ENCODE results near the gene SCFD2.

SCFD2 gene

DNA sequence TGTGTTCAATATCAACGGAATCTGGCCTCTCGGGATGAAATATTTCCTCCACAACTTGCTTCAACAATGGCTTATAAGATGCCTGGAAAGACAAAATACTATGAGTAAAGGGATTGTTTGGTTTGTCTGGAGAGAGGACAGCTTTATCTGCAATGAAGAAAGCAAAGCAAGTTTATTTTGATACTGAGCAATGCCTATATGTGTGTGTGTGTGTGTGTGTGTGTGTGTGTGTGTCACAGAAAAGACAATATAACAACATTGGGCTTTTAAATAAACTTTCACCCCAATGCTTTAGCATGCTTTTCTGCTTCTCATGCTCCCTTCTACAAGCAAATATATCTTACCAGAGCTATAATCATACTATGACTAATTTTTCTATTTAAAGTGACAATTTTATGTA, 458.4 kb downstream of the SCFD2 start:
- no peak for DNase-seq

DNA sequence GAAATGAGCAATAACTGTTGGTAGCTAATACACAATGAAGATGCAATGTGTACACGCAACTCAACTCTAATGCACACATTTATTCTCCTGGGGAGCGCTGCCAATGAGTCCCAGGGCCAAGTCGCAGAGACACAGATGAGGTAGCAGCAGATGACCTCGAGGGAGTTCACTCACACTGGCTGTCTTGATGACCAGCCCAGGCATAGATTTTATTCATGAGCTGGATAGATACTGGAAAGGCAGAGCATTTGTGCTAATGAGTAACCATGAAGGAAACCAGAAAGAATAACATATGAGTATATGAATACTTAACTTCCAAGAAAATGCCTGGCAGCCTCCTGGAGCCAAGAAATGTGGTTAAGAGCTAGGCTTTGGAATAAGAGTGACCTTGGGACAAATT, 461.4 kb downstream of the SCFD2 start:
- DNase-seq = no peak

DNA sequence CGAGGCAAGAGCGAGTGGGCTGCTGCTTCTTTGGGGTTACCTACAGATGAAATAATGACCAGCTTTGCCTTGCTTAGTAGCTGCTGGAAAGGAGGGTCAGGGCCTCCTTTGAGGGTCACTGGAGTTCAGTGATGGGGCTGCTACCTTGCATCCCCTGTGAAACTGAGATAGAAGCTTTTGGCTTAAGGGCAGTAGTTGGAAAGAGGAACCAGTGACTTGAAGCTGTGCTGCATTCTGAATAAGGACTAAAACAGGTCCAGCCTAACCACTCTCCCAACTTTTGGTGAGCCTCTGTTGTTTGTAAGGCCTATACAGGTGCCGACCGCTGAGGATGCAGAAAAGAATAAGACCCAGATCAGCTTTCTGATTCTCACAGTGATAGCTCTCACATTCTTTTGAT, 462.6 kb downstream of the SCFD2 start:
- DNase-seq = no peak

DNA sequence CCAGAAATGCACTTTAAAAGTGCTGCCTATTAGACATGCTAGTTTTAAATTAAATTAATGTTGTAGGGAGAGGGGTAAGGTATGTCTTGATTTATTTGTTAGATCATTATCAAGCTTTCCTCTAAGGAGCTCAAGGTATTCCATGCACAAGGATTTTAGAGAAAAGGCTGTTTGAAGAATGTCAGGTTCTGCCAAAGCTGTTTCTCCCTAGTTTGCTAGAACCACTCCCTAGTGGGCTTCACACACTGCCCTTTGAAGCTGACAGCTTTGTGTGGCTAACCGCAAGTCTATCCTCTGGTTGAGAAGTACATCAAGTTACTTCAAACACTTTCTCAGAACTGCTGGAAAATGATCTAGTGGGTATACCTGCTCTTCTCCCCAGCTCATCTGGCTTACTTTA, 471.4 kb downstream of the SCFD2 start:
- DNase-seq = no peak

DNA sequence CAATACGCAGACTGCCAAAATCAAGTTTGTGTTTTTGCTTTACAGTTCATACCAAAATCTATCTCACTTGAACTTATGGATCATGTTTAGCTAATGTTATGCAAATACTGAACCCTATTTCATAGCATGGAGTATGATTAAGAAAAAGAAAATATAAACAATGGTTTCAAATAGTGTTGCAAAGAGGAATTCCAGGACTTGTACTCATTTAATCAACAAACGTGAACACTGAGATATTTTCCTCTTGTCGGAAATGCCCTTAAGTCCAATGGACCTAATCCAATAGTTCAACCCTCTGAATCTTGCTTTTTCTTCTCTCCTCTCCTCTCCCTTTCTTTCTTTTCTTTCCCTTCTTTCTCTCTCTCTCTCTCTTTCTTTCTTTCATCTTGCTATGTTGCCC, 473.0 kb downstream of the SCFD2 start:
- no peak for DNase-seq

DNA sequence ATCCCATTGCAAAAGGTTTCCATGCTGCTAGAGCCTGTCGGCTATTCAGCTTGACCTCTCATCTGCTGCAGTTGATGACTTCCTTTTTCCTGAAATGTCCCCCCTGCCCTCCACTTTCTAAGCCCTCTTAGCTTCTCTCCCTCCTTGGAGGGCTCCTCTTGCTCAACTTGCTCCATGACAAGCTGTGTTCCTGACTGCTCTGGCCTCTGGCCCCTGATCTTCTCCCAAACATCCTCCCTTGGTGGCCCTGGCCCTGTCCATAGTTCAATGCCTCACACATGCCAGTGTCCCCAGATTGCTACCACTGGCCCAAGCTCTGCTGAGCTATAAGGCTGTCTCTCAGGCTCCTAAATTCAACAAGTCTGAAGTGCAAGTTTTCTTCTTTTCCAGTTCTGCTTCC, 474.1 kb downstream of the SCFD2 start:
- no peak for DNase-seq

DNA sequence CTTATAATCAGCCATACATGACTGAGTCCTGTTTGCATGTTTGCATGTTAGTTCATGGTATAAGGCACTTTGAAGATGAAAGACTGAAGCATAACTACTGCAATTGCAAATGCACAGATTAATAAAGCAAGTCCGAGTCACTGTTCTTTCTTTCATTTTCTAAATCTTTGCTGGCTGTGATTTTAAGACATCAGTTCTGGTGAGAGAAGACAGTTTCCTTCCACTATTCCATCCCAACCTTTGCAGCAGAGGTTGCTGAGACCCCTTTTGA, 475.4 kb downstream of the SCFD2 start:
- no peak for DNase-seq

DNA sequence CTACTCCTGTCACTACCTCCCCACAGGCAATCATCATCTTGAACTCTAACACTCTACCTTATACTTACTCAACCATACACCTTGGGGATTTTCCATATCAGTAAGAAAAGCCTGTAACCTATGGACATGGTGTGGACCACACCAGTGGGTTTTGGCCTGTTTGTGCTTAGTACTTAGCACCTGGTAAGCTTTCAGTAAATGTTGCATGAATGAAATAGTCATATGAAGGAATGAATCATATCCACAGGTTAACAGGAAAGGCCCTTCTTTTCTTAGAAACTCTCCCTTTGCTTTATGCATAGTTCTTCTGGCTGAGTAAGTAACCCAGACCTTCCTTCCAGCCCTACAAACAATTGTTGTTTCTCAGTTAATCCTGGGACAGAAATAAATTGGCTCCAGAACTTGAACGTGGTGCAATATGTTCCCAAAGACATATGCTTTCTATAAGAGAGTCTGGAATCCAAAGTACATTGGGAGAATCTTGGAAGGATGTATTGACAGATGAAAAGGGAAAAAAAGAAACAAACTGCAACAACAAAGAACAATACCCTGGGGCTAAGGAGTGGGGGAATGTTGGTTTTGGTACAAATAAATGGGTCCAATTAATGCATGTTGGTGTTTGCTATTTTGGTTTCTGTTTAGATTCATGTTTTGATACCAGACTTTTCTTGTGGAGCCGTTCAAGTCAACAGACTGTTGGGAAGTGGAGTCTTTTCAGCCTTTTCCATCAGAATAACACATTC, 475.9 kb downstream of the SCFD2 start:
- DNase-seq = no peak

DNA sequence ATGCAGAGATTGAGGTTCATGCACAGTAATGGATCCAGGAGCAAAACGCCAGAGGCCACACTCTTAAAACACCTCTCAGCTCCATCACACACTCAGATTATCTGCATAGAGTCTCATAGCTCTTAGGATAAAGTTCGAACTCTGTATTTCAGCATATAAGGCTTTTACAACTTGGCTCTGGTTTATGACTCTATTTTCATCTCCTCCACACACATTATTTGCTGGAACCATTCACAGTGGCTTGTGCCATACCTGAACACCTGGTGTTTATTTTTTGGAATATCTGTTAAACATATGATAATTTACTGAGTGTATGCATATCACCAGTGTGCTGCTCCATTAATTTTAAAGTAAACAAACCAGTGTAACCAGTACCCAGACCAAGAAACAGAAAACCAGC, 476.5 kb downstream of the SCFD2 start:
- DNase-seq = no peak

DNA sequence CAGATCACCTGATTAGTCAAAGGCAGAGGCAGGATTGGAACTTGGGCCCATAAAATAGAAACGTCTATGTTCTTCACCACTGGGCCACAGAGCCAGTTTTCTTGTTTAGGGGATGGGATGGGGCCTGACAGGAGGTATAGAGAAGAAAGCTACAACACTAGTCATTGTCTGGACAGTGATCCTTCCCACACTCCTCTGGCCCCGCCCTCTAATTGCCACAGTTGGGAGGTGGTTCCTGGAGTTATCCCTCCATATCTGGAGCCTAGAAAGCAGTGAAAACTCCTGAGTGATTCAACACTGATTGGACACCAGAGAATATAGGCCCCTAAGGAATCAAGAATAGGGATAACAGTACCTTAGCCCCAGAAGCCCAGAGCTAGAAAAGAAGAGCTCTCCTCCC, 480.9 kb downstream of the SCFD2 start:
- no peak for DNase-seq

DNA sequence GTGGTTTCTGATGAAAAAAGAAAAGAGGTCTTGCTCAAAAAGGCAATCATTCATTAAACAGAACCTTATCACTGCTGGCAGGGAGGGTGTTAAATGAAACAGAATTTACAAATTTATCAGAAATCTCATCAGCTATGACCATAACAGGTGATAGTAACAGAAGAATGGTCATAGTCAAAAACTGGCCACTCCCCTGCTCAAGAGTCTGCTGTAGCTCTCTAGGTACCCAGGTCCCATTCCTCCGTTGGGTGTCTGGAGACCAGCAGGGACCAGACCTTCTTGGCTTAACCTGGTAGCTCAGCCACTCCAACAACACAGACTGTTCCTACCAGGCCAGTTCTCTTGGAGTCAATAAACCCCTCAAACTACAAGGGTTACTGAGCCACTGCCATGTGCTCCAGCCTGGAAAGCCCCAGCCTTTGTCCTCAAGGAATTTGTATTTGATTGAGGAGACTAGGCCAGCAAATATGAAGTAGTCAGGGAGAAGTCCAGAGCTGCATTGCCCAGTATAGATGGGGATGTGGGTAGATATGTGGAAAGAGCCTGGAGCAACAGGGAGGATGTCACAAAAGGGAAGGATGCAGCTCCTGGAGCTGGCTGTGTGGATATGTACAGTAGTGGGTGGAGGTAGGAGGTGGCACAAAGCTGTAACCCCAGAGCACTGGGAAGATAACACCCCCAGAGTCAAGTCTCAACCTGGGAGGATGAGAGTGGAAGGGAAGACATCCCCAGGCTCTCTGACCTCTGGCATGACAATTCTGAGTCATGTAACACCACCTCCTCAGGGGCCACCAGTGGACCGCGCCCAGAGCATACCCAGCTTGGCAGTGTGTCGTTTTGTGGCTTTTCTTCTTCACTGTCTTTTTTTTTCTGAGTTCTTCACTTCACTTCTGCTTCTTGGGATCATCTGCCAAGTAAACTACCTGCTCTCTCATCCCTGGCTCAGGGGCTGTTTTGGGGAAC, 481.9 kb downstream of the SCFD2 start:
- DNase-seq = no peak

DNA sequence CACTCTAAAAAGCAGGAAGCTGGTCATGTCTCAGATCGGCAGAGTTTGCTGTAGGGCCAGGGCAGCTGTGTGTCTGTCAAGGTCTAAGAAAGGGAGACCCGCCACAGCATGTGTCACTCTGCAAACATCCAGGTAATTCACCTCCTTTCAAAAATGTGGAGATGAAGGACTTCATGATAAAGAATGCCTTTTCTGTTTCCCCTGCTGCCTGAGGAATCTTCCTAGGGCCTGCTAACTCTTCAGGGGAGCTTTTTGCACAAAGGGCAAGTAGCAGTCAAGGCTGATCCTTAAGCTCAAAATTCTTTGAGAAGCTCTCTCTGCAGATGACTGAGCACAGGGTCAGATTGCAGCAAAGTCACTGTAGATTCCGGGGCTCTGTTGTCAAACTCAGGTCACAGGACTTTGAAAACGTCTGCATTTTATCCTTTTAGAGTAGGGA, 482.7 kb downstream of the SCFD2 start:
- no peak for DNase-seq

DNA sequence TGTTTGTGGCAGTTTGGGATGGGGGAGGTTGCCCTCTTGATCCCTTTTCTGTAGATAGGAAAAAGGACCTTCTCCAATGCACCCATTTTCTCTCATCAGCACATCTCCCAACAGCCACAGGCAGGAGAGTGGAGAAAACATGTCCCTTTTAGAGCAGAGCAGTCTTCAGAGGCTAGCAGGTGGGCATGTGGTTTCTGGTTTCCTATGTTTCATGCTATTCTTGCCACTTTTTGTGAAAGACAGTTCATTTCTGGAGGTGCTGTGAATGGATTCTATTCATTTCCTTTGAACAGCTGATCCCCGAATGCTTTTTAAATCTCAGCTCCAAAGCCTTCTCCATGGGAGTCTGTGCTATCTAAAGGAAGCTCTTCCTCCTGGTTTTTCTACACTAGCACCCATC, 484.9 kb downstream of the SCFD2 start:
- no peak for DNase-seq

DNA sequence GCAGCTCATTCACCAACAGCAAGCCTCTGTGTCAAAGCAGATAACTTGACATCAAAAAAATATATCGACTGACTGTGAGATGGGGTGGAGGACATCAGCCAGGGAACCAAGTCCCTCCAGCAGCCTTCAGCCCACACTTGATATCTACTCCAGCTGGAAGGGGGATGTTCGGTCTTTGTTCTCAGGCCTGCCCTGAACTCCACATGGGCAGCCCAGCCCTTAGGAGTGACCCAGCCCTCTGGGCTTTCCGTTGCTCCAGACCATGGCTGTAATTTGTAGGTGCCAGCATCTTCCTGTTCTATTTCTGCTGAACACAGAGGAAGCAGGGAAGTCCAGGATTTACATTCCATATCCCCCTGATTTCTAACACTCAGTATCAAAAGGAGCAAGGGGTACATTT, 486.4 kb downstream of the SCFD2 start:
- DNase-seq = no peak

DNA sequence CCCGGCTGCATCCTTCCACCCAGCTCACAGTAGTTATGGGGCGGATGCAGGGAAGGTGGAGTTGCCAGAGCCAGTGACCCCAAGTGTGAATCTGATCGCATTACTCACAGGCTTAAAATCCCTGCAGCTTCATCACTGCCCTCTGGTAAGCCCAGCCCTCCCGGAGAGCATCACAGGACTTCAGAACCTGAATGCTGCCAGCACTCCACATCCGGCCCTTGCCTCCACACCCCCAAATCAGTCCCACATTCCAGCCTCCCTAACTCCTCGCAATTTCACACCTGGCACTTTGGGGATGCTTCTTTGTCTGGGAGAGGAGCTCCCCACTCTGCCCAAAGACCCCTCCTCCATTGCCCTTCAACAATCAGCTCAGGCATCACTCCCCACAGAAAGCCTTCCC, 488.2 kb downstream of the SCFD2 start:
- DNase-seq = no peak

DNA sequence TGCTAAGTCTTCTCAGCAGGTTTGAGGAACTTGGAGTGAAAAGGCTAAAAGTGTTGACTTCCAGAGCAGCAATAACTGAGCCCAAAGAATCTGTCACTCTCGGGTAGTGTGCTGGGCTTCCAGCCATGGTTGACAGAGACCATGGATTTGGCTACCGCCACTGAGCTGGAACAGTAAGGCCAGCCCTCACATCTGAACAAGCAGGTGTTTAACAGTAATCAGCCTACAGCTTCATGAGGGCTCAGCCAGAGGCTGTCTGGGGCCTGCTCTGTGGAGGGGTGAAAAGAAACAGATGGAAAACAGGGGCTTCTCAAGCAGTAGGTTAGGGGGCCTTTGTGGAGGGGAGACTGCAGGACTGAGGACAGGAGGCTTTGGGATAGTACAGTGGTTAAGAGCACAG, 488.8 kb downstream of the SCFD2 start:
- no peak for DNase-seq

DNA sequence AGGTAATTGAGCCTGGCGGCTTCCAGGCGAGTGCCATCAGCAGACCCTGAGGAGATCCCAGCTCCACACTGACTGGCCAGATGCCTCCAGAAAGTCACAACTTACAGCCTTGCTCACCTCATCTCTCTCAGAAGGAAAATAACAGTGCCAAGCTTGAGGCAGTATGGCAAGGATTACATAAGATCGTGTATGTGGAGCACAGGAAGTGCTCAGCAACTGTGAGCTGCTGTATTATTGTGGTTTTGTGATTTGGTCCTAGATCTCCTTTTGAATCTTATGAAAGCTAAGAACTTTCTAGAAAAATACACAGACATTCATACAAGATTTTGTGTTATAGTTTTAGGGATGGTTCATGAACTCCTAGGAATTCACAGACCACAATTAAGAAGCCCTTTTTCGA, 489.8 kb downstream of the SCFD2 start:
- no peak for DNase-seq

DNA sequence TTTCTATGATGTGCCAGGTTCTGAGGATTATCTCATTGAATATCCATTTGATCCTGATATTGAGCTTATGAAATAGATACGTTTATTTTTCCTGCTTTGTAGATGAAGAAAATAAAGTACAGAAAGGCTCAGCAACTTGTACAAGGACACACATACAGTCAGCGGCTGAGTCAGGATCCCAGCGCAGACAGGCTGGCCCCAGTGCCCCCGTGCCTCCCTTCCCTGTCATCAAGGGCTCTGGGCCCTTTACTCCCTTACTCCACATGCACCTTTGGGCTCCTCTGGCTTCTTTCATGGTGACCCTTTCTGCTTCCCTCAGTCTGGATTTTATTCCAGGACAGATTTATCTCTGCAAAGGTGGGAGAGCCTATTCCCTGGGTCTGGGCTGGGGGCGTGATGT, 490.9 kb downstream of the SCFD2 start:
- no peak for DNase-seq

DNA sequence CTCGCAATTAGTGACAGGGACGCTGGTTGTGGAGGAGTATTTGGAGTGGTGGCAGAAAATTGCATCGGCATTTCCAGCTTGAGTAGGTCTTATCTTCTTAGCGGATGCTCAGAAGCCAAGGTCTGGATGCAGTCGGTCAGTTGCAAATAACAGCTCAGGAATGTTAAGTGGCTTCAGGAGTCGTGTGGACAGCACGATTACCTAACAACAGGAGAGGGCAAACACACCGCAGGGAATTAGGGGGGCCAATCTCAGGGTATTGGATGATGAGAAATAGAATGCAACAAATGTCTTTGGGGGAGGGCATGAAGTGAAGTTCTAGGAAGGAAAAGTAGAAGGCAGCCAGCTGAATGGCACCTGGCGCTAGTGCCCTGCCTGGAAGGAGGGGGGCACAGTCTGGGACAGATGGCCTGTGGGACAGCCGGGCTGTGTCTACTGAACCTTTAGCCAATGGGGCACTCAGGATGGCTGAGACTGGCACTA, 492.0 kb downstream of the SCFD2 start:
- DNase-seq = no peak

DNA sequence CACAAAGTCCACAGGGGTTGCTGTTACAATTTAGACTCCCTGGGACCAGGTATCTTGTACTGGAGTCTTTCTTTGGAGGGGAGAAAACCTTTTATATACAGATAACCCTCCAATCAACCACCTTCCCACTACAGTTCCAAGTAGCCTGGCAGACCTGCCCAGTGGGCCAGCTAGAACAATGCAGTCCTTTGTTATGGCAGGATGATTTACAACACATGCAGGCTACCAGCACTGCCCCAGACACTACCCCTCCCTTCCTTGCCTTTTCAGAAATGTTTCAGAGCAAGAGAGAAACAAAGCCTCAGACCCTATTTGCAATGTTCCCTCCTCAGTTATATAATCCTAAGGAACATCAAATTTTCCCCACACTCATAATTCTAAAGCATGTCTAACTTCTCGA, 492.7 kb downstream of the SCFD2 start:
- DNase-seq = no peak

DNA sequence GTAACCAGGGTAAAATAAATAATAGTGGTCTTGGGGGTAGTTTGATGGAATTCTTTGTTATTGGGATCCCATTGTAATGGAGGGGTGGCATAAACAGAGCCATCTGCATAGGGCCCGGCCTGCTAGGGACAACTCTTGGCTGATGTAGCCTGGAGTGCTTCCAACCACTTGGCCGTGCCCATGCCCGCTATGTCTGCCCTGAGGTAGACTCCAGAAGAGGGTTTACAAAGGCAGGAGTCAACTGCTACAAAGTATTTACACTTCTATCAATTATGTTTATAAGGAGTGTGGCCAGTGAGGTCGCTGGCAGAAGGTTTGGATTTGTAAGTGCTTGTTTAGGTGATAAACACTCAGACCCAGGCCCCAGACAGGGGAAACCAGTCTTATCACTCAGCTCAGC, 495.6 kb downstream of the SCFD2 start:
- DNase-seq = no peak

DNA sequence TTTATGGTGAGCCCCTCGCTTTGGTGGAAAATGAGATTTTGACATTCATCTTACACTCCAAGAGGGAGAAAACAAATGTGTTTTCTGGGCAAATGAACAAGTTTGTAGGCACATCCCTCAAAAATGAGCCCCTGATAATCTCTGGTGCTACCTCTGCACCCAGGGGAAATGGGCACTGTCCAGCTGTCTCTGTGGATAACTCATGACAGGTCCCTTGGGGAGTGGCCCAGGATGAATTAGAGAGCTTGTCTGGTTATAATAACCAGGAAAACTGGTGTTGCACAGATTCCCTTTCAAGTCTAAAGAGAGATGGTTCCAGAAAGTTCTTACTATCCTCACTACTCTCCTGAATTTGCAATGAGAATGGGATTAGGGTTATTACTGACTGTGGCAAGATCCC, 496.2 kb downstream of the SCFD2 start:
- no peak for DNase-seq

DNA sequence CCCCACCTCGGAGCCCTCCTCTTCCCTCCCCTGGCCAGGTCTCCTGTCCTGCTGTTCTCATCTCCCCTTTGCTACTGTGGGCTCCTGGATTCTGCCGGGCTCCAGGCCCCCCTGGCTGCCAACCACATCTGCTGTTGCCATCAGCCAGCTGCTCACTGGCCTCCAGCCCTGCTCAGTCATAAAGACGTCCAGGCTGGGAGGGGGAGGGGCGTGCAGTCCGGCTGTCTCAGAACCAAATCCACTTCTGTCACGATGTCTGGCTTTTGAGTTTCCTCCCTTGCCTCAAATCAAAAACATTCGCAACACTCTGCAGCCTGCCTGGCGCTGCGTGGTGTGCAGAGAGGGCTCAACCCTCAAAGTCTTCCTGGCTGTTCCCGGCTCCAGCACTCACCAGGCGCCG, 496.7 kb downstream of the SCFD2 start:
- no peak for DNase-seq

DNA sequence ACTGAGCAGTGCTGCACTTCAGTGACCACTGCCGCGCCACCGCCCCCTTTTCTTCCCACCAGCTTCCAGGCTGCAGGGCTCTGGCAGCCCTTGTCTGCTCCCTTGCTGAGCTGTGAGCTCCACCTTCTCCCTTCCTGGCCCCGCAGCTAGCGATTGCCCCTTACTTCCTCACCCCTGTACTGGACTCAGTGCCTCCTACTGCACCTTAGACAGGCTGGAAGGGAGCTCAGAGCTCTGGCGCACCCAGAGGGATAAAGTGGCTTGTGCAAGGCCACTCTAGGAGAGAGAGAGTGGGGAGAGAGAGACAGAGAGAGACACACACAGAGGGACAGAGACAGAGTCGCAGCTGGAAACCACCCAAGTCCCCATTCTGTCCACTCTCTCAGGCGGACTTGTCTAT, 497.7 kb downstream of the SCFD2 start:
- DNase-seq = no peak

DNA sequence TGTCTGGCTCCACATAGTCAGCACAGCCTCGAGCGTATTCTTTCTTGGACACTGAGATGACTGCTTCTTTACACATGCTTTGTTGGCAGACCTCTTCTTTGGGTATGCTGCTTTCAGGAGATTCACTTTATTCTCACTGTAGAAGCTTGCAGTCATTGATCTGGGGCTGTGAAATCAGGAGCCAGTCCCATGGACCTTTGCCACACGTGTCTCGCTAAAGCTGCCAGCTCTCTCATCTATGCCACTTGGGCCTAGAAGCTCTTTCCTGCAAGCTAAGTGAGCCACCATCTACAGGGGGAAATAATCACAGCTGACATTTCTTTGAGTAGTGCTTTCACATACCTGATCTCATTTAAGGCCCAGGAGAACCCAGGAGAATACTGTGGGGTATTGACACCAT, 498.7 kb downstream of the SCFD2 start:
- no peak for DNase-seq

Data from CD4-positive, alpha-beta T cell treated with Interferon gamma for 1 hour (primary cell).